ENCODE results near the gene RTTN.

GRCh38 chr18:70132999-70133398, 72.5 kb downstream of the RTTN start:
- TF ChIP-seq GLIS3 (CRISPR knock-in tag; IDR thresholded peaks at IDR 0.05) = no peak
- no peak for TF ChIP-seq POU6F1 (CRISPR knock-in tag; IDR thresholded peaks at IDR 0.05; ENCODE audit: borderline replicate concordance, low read depth)
- TF ChIP-seq ARNTL (CRISPR knock-in tag; IDR thresholded peaks at IDR 0.05; ENCODE audit: borderline replicate concordance, low read depth) = no peak
- TF ChIP-seq PATZ1 (CRISPR knock-in tag; IDR thresholded peaks at IDR 0.05; ENCODE audit: borderline replicate concordance) = no peak
- TF ChIP-seq PPARA (CRISPR knock-in tag; IDR thresholded peaks at IDR 0.05; ENCODE audit: borderline replicate concordance) = no peak
- TF ChIP-seq ESRRG (CRISPR knock-in tag; IDR thresholded peaks at IDR 0.05) = no peak
- no peak for TF ChIP-seq ZFP30 (CRISPR knock-in tag; IDR thresholded peaks at IDR 0.05)
- TF ChIP-seq TSHZ2 (CRISPR knock-in tag; IDR thresholded peaks at IDR 0.05) = no peak
- no peak for TF ChIP-seq ZC3H10 (CRISPR knock-in tag; IDR thresholded peaks at IDR 0.05)
- TF ChIP-seq RARB (CRISPR knock-in tag; IDR thresholded peaks at IDR 0.05) = no peak
- no peak for TF ChIP-seq TOX (CRISPR knock-in tag; IDR thresholded peaks at IDR 0.05; ENCODE audit: borderline replicate concordance)
- TF ChIP-seq ZNF8 (CRISPR knock-in tag; IDR thresholded peaks at IDR 0.05) = no peak
- no peak for TF ChIP-seq CSDC2 (CRISPR knock-in tag; IDR thresholded peaks at IDR 0.05)
